HCT116 (cell line): ENCODE data around the gene HAPLN2.

Experiments
- CBX3 ChIP-seq: IDR thresholded peaks from 2 replicates; pipeline ENCODE4 v1.6.1; 2012; ENCODE audit warnings: low read depth
- EGR1 ChIP-seq: IDR thresholded peaks from 2 replicates; pipeline ENCODE4 v1.6.1; 2012; ENCODE audit warnings: low read depth
- EZH2 ChIP-seq: fragments of 200-600 bp; sonication (generic); IDR thresholded peaks from 2 replicates; pipeline ENCODE4 v1.6.1; 2017; ENCODE audit warnings: antibody characterized with exemption, mixed run types
- EZH2phosphoT487 ChIP-seq: fragments of 200-600 bp; IDR thresholded peaks from 2 replicates; pipeline ENCODE4 v1.6.1; 2018; ENCODE audit warnings: antibody characterized with exemption, borderline replicate concordance
- JUND ChIP-seq: IDR thresholded peaks from 2 replicates; pipeline ENCODE4 v1.6.1; 2012
- POLR2A ChIP-seq: IDR thresholded peaks from 2 replicates; pipeline ENCODE4 v1.7.0; 2011; ENCODE audit warnings: borderline replicate concordance; ENCODE audit not compliant: insufficient read depth, insufficient read length; ENCODE audit errors: extremely low read depth
- POLR2AphosphoS5 ChIP-seq: IDR thresholded peaks from 2 replicates; pipeline ENCODE4 v1.6.1; 2011; ENCODE audit warnings: mild to moderate bottlenecking, low read depth, low read length, moderate library complexity
- RAD21 ChIP-seq: IDR thresholded peaks from 2 replicates; pipeline ENCODE4 v1.6.1; 2012; ENCODE audit warnings: low read depth, mild to moderate bottlenecking
- SIN3A ChIP-seq: IDR thresholded peaks from 2 replicates; pipeline ENCODE4 v1.6.1; 2012; ENCODE audit warnings: low read depth
- SP1 ChIP-seq: IDR thresholded peaks from 2 replicates; pipeline ENCODE4 v1.6.1; 2012; ENCODE audit warnings: low read depth
- YY1 ChIP-seq: IDR thresholded peaks from 2 replicates; pipeline ENCODE4 v1.6.1; 2011; ENCODE audit warnings: low read length, low read depth, moderate library complexity, mild to moderate bottlenecking; ENCODE audit not compliant: insufficient replicate concordance; ENCODE audit errors: extremely low read depth
- ZFX ChIP-seq: fragments of 450-650 bp; IDR thresholded peaks from 2 replicates; pipeline ENCODE4 v1.6.1; 2017
- ZNF274 ChIP-seq: fragments of 200-500 bp; sonication (Bioruptor generic); IDR thresholded peaks from 2 replicates; pipeline ENCODE4 v1.6.1; 2014; ENCODE audit warnings: mild to moderate bottlenecking, low read depth, low read length, inconsistent platforms
- TF ChIP-seq, protein P1 (sequence below), 3 experiments: fragments of 200-600 bp in 1 of 3; sonication (generic) in 1 of 3; IDR thresholded peaks in 2 of 3; conservative IDR thresholded peaks in 1 of 3; 2 replicates each; pipeline ENCODE4 v1.5.1; 2012 to 2017; ENCODE audit warnings: low read depth in 2 of 3, low read length in 2 of 3, antibody characterized with exemption in 1 of 3, borderline replicate concordance in 1 of 3, control low read depth in 1 of 3, mild to moderate bottlenecking in 1 of 3, mixed read lengths in 1 of 3, mixed run types in 1 of 3, moderate library complexity in 1 of 3; ENCODE audit not compliant: insufficient read depth in 1 of 3

DNA sequence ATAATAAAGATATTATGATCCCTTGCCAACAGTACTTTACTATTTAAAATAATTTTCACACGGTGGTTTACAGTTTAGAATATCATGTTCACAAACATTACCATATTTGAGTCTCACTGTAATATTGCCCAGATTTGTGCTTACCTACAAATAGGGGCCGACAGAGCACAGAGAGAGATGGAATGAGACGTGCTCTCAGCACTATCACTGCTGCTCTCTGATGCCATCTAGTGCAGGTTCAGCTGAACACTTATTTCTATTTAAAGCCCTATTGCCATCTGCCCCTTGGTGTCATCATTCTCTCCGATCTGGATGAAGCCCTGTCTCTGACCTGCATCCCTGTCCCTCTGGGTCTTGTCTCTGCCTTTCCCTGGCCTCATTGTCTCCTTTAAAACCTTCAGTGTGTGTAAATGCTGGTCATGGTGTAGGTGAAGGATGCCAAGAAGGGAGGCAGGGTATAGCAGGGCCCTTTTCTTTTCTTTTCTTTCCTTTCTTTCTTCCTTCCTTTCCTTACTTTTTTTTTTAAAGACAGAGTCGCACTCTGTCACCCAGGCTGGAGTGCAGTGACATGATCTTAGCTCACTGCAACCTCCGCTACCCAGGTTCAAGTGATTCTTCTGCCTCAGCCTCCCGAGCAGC is 11.1 kb upstream of the HAPLN2 start:
- no peak for TF ChIP-seq ZFX
- no peak for TF ChIP-seq JUND
- peak; percentile 56; the same call in 1 of the 2 replicates for TF ChIP-seq CBX3
- TF ChIP-seq SP1: no peak
- TF ChIP-seq, protein P1, sequence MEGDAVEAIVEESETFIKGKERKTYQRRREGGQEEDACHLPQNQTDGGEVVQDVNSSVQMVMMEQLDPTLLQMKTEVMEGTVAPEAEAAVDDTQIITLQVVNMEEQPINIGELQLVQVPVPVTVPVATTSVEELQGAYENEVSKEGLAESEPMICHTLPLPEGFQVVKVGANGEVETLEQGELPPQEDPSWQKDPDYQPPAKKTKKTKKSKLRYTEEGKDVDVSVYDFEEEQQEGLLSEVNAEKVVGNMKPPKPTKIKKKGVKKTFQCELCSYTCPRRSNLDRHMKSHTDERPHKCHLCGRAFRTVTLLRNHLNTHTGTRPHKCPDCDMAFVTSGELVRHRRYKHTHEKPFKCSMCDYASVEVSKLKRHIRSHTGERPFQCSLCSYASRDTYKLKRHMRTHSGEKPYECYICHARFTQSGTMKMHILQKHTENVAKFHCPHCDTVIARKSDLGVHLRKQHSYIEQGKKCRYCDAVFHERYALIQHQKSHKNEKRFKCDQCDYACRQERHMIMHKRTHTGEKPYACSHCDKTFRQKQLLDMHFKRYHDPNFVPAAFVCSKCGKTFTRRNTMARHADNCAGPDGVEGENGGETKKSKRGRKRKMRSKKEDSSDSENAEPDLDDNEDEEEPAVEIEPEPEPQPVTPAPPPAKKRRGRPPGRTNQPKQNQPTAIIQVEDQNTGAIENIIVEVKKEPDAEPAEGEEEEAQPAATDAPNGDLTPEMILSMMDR (IDR thresholded peaks at IDR 0.05 in 2 of 3, conservative IDR thresholded peaks at IDR 0.05 in 1 of 3; ENCODE audit: borderline replicate concordance in 1 of 3, insufficient read depth in 1 of 3, low read depth in 2 of 3, low read length in 2 of 3): peak; percentile 79 to 95 (median 80)
- TF ChIP-seq EGR1: no peak
- TF ChIP-seq POLR2A: no peak
- no peak for TF ChIP-seq ZNF274
- TF ChIP-seq YY1: no peak
- no peak for TF ChIP-seq POLR2AphosphoS5
- TF ChIP-seq SIN3A: no peak
- TF ChIP-seq RAD21: peak; percentile 88
- no peak for TF ChIP-seq EZH2phosphoT487
- no peak for TF ChIP-seq EZH2
